Cardiac fibroblast (primary cell): ENCODE data around the gene CSK.

Experiments used
- DNase-seq, 2 donors: peaks; one replicate each; pipeline versions ENCODE4 v3.0.0 to v3.0.0-alpha.2; 2010; ENCODE audit warnings: low read depth in 2 of 2
- H3K4me3 ChIP-seq, 2 donors: replicated peaks in 1 of 2; 1 replicate in 1 of 2; 2 replicates in 1 of 2; pipeline ENCODE4 v1.5.1; 2011; ENCODE audit warnings: low read depth in 2 of 2, low read length in 2 of 2, mild to moderate bottlenecking in 2 of 2, moderate library complexity in 1 of 2
- CTCF ChIP-seq: IDR thresholded peaks from one replicate; pipeline ENCODE4 v1.5.1; 2011; ENCODE audit warnings: low read depth, mild to moderate bottlenecking, low read length, inconsistent platforms

The CSK gene

GRCh38 chr15:74816624-74817369 lies 34.9 kb downstream of the CSK start:
- no peak for DNase-seq
- TF ChIP-seq CTCF: no peak
- no peak overlapping the region for H3K4me3 ChIP-seq

GRCh38 chr15:74817370-74817737 lies 35.5 kb downstream of the CSK start:
- DNase-seq: peak; percentile 26 to 30
- TF ChIP-seq CTCF: peak; percentile 41
- H3K4me3 ChIP-seq: no peak overlapping the region

GRCh38 chr15:74820056-74820455 lies 38.2 kb downstream of the CSK start:
- no peak for TF ChIP-seq CTCF
- no peak for DNase-seq
- no peak overlapping the region for H3K4me3 ChIP-seq

GRCh38 chr15:74821091-74821789 lies 39.4 kb downstream of the CSK start:
- no peak for TF ChIP-seq CTCF
- no peak overlapping the region for H3K4me3 ChIP-seq
- no peak for DNase-seq

GRCh38 chr15:74821790-74822158 lies 39.9 kb downstream of the CSK start:
- DNase-seq: no peak
- no peak overlapping the region for H3K4me3 ChIP-seq
- TF ChIP-seq CTCF: no peak

- no peak overlapping the region for H3K4me3 ChIP-seq
- TF ChIP-seq CTCF: no peak
- no peak for DNase-seq
Observed at GRCh38 chr15:74822233-74822632, 40.4 kb downstream of the CSK start.
